Measurements from ENCODE around the gene RREB1.

The RREB1 gene

DNA sequence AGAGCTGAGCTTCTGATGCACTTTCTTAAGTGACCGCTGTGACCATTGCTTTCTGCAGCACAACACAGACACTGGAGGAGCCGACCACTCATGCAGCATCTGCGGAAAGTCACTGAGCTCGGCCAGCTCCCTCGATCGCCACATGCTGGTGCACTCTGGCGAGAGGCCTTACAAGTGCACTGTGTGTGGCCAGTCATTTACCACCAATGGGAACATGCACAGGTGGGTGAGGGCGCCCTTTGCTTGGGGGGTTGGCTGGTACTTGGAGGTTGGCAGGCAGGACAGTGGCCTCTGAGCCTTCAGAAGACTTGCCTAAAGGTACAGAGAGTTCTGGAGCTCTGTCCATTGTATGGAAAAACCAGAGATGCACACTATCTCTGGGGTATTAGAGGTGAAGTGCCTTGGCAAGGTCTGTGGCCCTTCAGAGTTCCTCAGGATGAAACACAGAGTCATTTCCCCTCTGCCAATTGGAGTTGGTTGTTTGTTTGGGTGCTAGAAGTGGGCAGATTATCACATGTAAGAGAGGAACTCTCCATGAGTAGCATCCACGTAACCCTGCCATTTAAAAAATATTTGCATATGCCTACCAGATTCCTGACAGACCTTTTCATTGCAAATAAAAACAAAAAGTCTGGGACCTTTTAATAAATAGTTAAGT is 81.5 kb downstream of the RREB1 start:
- in situ Hi-C loops (cut with HindIII; ENCODE audit: low sequenced_read_pairs): no loop called here

GRCh38 chr6:7190791-7191190 is 83.0 kb downstream of the RREB1 start:
- in situ Hi-C loops (cut with HindIII; ENCODE audit: low sequenced_read_pairs): no loop called here

DNA sequence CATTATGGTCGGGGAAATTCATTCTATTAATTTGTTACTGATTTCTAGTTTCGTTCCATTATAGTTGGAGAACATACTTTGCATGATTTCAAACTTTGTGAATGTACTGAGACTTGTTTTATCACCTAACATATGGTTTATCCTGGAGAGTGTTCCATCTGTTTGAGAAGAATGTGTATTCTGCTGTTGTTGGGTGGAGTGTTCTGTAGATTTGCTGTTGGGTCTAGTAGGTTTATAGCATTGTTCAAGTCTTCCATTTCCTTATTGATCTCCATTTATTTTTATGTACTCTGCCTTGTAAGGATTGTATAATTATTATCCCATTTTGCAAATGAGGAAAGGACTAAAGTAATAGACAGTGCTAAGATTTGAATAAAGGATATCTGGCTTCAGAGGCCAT is 85.4 kb downstream of the RREB1 start:
- in situ Hi-C loops (cut with HindIII; ENCODE audit: low sequenced_read_pairs): no loop called here

DNA sequence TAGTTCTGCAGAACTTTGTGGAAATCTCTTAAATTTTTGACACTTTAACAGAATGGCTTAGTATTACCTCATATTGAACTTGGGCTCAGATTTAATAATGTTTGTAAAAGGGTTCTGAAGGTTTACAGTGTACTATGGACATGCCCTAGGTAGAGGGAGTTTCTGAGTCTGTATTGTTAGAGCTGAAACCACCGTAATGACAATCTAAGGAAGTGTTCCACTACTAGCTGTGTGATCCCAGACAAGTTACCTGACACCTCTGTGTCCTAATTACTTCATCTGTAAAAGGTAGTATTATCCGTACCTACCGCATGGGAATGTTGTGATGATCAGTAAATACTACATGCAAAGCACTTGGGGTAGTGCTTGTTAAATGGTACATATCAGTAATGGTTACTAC is 86.9 kb downstream of the RREB1 start:
- in situ Hi-C loops (cut with HindIII; ENCODE audit: low sequenced_read_pairs): no loop called here

DNA sequence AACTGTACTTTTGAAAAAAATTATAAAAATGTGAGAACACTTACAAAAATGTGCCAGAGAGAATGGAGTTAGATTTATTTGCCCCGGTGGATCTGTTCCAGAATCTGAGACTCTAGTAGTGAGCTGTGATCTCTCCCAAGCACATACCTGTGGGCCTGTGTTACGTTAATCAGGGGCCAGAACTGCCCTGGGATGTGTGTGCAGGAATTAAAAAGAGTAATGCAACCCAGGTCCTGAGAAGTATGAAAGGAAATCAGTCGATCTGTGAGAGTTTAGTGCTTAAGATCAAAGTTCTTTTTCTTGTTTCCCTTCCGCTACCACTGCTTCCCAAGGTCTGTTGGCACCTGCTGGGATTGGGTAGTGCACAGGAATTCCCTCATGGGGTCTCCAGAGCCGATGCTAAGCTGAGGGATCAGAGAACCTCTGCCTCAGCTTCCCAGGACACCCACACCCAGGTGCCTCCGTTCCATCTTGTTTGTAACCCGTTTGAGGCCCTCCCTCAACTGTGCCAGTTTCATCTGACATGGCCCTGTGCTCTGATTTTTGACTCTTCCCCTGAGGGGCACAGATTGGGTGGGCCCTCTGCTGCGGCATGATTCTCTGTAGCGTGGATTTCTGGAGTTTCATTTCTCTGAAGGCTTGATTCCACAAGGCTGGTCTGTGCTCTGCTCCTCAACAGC is 87.7 kb downstream of the RREB1 start:
- in situ Hi-C loops (cut with HindIII; ENCODE audit: low sequenced_read_pairs): no loop called here

GRCh38 chr6:7196019-7196402 is 88.2 kb downstream of the RREB1 start:
- in situ Hi-C loops (cut with HindIII; ENCODE audit: low sequenced_read_pairs): no loop called here

DNA sequence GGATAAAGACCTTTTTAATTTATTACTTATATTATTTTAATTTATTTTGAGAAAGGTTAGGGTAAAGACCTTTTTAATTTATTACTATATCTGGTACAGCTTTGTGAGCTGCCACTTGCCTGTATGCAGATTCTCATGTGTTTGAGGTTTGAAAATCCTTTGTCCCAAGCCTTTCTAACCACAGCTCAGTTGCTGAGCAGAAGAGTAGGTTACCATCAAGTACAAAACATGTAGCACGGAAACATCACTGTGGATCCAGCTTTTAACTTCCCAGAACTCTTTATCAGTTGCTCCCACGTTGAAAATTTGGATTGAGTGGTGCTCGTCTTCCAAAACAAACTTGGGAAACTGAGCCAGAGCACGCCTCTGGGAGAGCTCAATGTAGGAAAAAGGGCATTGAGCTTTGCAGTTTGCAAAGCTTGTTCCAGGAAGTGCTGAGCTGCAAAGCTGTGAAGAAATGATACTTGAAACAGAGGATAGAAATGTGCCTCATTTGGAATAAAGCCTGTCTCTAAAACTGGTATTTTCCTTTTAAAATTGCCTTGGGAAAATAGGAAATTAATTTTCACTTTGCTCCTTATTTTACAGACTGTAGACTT is 89.0 kb downstream of the RREB1 start:
- in situ Hi-C loops (cut with HindIII; ENCODE audit: low sequenced_read_pairs): no loop called here

DNA sequence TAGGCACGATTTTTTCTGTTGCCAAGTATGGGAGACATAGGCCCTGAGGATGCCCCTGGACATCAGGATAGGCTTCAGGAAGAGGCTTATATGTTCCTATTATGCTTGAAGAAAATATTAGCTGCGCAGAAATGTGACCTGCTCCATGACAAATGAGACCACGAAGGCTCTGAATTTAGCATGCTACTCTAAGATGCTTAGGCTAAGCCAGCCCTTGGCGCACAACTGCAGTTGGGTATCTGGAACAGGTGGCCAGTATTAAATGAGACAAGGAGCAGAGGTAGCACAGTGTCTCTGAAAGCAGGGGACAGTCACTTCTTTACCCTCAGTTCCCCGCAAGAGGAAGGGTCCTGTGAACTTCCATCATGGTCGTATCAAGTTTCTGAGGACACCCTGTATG is 90.0 kb downstream of the RREB1 start:
- in situ Hi-C loops (cut with HindIII; ENCODE audit: low sequenced_read_pairs): no loop called here

DNA sequence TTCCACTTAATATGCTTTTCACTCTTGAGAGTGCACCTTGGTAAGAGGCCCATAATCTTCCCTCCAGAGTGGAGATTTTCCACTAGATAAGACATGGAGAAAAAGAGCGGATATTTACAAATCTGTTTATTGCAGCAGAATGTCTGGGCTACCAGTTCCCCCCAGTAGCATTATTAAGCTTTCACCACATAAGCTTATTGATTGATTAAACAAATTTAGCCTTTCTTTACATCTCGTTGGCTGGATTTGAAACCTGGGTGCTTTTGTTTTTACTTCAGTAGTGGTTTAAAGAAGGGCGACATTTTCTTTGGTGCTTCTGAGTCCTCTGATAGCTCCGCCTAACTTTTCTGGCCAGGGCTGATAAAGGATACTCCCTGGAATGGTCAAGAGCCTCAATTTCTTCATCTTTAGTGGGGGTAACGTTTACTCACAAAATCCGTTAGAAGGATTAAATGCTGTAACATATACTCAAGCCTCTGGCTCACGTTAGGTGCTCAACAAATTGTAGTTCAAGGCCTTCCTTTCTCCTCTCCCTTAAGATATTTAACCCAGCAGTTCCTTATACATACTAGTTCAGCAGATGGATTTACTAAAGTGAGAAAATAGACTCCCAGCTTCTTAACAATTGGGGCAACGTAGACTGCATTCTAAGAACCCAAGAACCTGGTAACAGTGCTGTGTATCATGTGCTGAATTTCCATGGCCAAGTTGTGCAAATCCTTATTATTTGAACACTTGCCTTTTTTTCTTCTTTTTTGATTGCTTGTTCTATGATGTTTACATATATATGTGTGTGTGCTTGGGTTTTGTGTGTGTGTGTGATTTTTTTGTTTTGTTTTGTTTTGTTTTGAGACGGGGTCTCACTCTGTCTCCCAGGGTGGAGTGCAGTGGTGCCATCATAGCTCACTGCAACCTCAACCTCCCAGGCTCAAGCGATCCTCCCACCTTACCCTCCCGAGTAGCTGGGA is 91.4 kb downstream of the RREB1 start:
- in situ Hi-C loops (cut with HindIII; ENCODE audit: low sequenced_read_pairs): no loop called here

- in situ Hi-C loops (cut with HindIII; ENCODE audit: low sequenced_read_pairs): no loop called here
Observed at GRCh38 chr6:7200598-7201443, 93.1 kb downstream of the RREB1 start.

DNA sequence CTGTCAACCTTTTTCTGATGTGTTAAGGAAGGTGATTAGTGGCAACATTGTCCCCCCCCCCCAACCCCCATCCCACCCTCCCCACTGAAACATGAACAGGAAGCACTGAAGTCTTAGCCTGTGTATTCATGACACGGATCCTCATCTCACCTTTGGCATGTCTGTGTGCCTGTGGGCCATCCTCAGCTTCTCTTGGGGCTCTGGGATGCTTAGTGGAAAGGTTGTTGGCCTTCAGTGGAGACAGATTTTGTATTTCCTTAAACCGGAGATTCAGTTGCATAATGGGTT is 93.6 kb downstream of the RREB1 start:
- in situ Hi-C loops (cut with HindIII; ENCODE audit: low sequenced_read_pairs): no loop called here

GRCh38 chr6:7201732-7202541 is 94.2 kb downstream of the RREB1 start:
- in situ Hi-C loops (cut with HindIII; ENCODE audit: low sequenced_read_pairs): no loop called here

DNA sequence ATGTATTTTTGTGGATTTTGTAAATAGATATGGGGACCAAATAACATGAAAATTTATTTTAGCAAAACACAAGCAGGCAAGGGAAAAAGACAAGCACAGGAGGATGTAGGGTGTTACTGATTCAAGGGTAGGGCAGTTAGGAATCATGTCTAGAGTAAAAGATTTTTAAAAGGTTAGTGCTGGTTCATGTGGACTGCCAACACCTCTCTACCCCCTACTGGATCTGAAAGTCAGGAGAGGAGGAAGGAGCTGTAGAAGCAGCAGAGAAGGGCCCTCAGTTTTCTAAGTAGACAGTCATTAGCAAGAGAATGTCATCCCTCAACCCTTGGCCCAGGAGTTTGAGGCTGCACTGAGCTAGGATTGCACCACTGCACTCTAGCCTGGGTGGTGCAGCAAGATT is 95.2 kb downstream of the RREB1 start:
- in situ Hi-C loops (cut with HindIII; ENCODE audit: low sequenced_read_pairs): no loop called here

DNA sequence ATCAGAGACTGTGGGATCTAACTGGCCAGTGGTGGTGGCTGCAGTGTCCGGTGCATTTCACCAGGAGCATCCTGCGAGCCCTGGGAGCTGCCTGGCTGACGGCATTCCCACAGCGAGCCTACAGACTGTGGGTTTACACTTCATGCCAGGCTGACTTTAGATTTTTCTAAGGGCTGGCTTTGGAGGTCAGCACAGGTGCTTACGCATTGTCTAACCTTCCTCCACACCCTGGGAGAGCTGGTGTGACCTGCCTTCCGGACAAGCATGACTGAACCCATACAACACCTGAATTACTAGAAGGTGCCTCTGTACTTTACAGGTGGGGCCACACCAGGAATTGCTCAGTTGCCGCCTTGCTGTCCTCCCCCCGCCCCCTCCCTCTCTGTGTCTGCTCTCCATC is 96.2 kb downstream of the RREB1 start:
- in situ Hi-C loops (cut with HindIII; ENCODE audit: low sequenced_read_pairs): no loop called here

DNA sequence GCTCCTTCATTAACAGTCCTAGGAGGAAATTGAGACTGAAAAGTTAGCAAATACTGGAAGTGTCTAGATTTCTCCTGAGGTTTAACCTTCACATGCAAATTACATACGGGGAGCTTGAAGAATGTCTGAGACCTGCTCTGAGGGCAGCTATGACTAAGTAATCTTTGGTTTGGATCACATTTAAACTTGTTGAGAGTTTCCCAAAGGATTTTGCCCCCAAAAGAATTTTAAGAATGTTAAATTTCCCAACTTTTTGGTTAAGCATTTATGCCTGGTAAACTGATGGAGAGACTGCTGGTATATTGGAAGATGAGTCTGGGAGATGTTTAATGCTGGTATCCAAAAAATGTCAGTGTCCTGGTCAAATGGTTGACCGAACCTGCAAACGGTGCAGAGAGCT is 97.0 kb downstream of the RREB1 start:
- in situ Hi-C loops (cut with HindIII; ENCODE audit: low sequenced_read_pairs): no loop called here

- in situ Hi-C loops (cut with HindIII; ENCODE audit: low sequenced_read_pairs): no loop called here
Observed at GRCh38 chr6:7207720-7208119, 100.0 kb downstream of the RREB1 start.

DNA sequence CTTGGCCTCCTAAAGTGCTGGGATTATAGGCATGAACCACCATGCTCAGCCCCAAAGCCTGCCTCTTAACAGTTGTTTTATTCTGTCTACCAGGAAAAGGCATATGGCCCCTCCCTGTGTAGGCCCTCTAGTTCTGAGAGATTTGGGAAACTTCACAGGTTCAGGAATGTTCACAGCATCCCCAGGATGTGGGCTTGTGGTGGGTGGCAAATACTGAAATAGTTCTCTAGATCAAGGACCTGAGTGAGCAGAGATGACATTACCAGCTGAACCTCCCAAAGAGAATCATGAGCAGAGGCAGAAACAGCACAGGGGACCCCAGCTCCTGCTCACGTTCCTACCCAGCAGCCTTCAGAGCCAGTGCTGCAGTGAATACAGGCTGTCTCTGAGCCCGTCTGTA is 105.7 kb downstream of the RREB1 start:
- in situ Hi-C loops (cut with HindIII; ENCODE audit: low sequenced_read_pairs): no loop called here

- in situ Hi-C loops (cut with HindIII; ENCODE audit: low sequenced_read_pairs): no loop called here
Observed at GRCh38 chr6:7214468-7214867, 106.7 kb downstream of the RREB1 start.

DNA sequence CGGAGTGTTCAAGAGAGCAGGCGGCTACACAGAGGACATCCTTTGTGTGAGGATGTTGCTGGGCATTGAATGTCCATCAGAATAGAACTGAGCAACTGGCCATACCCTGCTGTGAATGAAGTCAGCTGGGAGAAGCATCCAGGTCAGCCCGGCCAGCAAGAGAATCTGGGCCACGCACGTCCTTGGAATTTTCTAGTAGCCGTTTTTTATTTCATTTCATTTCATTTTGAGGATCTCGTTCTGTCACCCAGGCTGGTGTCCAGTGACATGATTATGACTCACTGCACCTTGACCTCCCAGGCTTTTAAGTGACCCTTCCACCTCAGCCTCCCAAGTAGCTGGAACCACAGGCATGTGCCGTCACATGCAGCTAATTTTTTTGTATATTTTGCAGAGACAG is 107.4 kb downstream of the RREB1 start:
- in situ Hi-C loops (cut with HindIII; ENCODE audit: low sequenced_read_pairs): no loop called here

DNA sequence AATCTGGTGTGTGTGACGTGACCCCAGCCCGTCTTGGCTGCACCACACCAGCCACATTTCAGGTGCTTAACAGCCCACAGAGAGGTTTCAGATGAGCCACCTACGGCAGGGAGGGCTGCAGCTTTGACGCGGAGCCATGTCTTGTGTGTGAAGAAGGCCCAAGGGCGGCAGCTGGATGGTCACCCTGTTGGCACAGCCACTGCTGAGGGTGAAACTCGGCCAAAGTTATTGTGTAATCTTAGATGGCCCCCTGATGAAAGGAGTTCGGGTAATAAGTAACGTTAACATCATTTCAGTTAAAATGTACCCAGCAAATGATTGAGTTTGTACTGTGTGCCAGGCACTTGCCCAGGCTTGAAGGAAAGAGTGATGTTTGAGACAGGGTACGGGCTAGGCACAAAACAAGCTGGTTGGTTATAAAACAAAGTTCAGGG is 108.1 kb downstream of the RREB1 start:
- in situ Hi-C loops (cut with HindIII; ENCODE audit: low sequenced_read_pairs): no loop called here
